ENCODE data around the gene METTL16.
A peak's percentile ranks its signal among the peaks of the same experiment; 100 is the strongest.

Gene METTL16

GRCh38 chr17:2412561-2413021, 99.1 kb downstream of the METTL16 start:
- no peak overlapping the region for H3K4me3 Mint-ChIP-seq
- H3K36me3 Mint-ChIP-seq (ENCODE audit: low read depth) = peaks cover 20% of the 10 kb centered on the region
- no peaks in the 10 kb centered on the region for H3K9me3 Mint-ChIP-seq
- H3K27ac Mint-ChIP-seq = no peak overlapping the region
- H3K4me1 Mint-ChIP-seq = no peaks in the 10 kb centered on the region
- no peaks in the 10 kb centered on the region for H3K27me3 Mint-ChIP-seq (ENCODE audit: low read depth)
- TF ChIP-seq CTCF (IDR thresholded peaks at IDR 0.05; ENCODE audit: unreplicated experiment in 3 of 3) = no peak

GRCh38 chr17:2410951-2411350, 100.7 kb downstream of the METTL16 start:
- Mint-ChIP-seq H3K9me3 (no peaks in the 10 kb centered on the region), H3K4me1 (peaks cover 10% of the 10 kb centered on the region), H3K27me3 (ENCODE audit: low read depth) (no peaks in the 10 kb centered on the region), H3K36me3 (ENCODE audit: low read depth) (peaks cover 20% of the 10 kb centered on the region), H3K4me3 (no peak overlapping the region), H3K27ac (no peak overlapping the region)
- no peak for TF ChIP-seq CTCF (IDR thresholded peaks at IDR 0.05; ENCODE audit: unreplicated experiment in 3 of 3)

- Mint-ChIP-seq H3K27ac (peak overlapping the region; percentile 29 to 85 (median 30)), H3K4me1 (peaks cover 19% of the 10 kb centered on the region), H3K4me3 (peak overlapping the region; percentile 7 to 18 (median 12)), H3K36me3 (ENCODE audit: low read depth) (peaks cover 8% of the 10 kb centered on the region), H3K9me3 (no peaks in the 10 kb centered on the region), H3K27me3 (ENCODE audit: low read depth) (no peaks in the 10 kb centered on the region)
- no peak for TF ChIP-seq CTCF (IDR thresholded peaks at IDR 0.05; ENCODE audit: unreplicated experiment in 3 of 3)
Measured at GRCh38 chr17:2406903-2407790, 104.5 kb downstream of the METTL16 start.

- Mint-ChIP-seq H3K4me1 (peaks cover 19% of the 10 kb centered on the region), H3K27ac (peak overlapping the region; percentile 29 to 85 (median 30)), H3K27me3 (ENCODE audit: low read depth) (peaks cover 4% of the 10 kb centered on the region), H3K36me3 (ENCODE audit: low read depth) (peaks cover 8% of the 10 kb centered on the region), H3K9me3 (no peaks in the 10 kb centered on the region), H3K4me3 (no peak overlapping the region)
- no peak for TF ChIP-seq CTCF (IDR thresholded peaks at IDR 0.05; ENCODE audit: unreplicated experiment in 3 of 3)
Measured at GRCh38 chr17:2406271-2406902, 105.3 kb downstream of the METTL16 start.

GRCh38 chr17:2405247-2405926, 106.3 kb downstream of the METTL16 start:
- TF ChIP-seq CTCF (IDR thresholded peaks at IDR 0.05; ENCODE audit: unreplicated experiment in 3 of 3) = no peak
- H3K27ac Mint-ChIP-seq = peak overlapping the region in 2 of 3 experiments; percentile 40 to 79
- no peaks in the 10 kb centered on the region for H3K36me3 Mint-ChIP-seq (ENCODE audit: low read depth)
- no peaks in the 10 kb centered on the region for H3K9me3 Mint-ChIP-seq
- peaks cover 19% of the 10 kb centered on the region for H3K4me1 Mint-ChIP-seq
- H3K4me3 Mint-ChIP-seq = peak overlapping the region in 2 of 3 experiments; percentile 35 to 41
- peaks cover 4% of the 10 kb centered on the region for H3K27me3 Mint-ChIP-seq (ENCODE audit: low read depth)

Measured in nephron (organoid).